Smooth muscle cell (in vitro differentiated cells): ENCODE results near the gene KLHL17. TPM values are rescaled to one million over a fixed set of nuclear protein-coding genes. Genes with fewer than 3 reads are reported as not detected.

ENCODE experiments used
- DNase-seq: peaks from one replicate; lab custom pipeline; 2025; ENCODE audit not compliant: unreplicated experiment; lab: John Stamatoyannopoulos, UW
- H2AFZ ChIP-seq: fragments of 200-600 bp; sonication (generic); 2 replicates; pipeline ENCODE4 v1.6.0; 2016; ENCODE audit warnings: antibody characterized with exemption, low read depth, mild to moderate bottlenecking
- H3F3A ChIP-seq: fragments of 200-600 bp; sonication (generic); 2 replicates; pipeline ENCODE4 v1.6.0; 2017; ENCODE audit warnings: antibody characterized with exemption, low read depth
- H3K27ac ChIP-seq: fragments of 200-600 bp; sonication (generic); 2 replicates; pipeline ENCODE4 v1.5.1; 2016; ENCODE audit warnings: low read depth, mild to moderate bottlenecking
- H3K27me3 ChIP-seq: fragments of 200-600 bp; sonication (generic); 2 replicates; pipeline ENCODE4 v1.6.1; 2016; ENCODE audit warnings: low read depth, mild to moderate bottlenecking
- H3K36me3 ChIP-seq: fragments of 200-600 bp; sonication (generic); 2 replicates; pipeline ENCODE4 v1.5.1; 2016; ENCODE audit warnings: low read depth
- H3K4me1 ChIP-seq: fragments of 200-600 bp; sonication (generic); 2 replicates; pipeline ENCODE4 v1.5.1; 2016; ENCODE audit warnings: low read depth
- H3K4me2 ChIP-seq: fragments of 200-600 bp; sonication (generic); 2 replicates; pipeline ENCODE4 v1.6.0; 2016; ENCODE audit warnings: mild to moderate bottlenecking
- H3K4me3 ChIP-seq: fragments of 200-600 bp; sonication (generic); 2 replicates; pipeline ENCODE4 v1.5.1; 2016; ENCODE audit warnings: mild to moderate bottlenecking
- H3K79me2 ChIP-seq: fragments of 200-600 bp; sonication (generic); 2 replicates; pipeline ENCODE4 v1.6.0; 2016; ENCODE audit warnings: low read depth, mild to moderate bottlenecking
- H3K9ac ChIP-seq: fragments of 200-600 bp; sonication (generic); 2 replicates; pipeline ENCODE4 v1.6.0; 2016; ENCODE audit warnings: low read depth
- H3K9me3 ChIP-seq: fragments of 200-600 bp; sonication (generic); replicated peaks from 2 replicates; pipeline ENCODE4 v1.5.1; 2016; ENCODE audit warnings: low read depth
- H4K20me1 ChIP-seq: fragments of 200-600 bp; sonication (generic); 2 replicates; pipeline ENCODE4 v1.6.0; 2016; ENCODE audit warnings: low read depth
- CTCF ChIP-seq: fragments of 200-600 bp; sonication (generic); IDR thresholded peaks from 2 replicates; pipeline ENCODE4 v1.5.1; 2017; ENCODE audit warnings: borderline replicate concordance, mild to moderate bottlenecking, antibody characterized with exemption; ENCODE audit not compliant: insufficient read depth, poor library complexity, severe bottlenecking
- WGBS: methylation state at CpG from one replicate; pipeline ENCODE4 v1.1.7; 2016; ENCODE audit warnings: low lambda C conversion rate; 5-methylcytosine and 5-hydroxymethylcytosine counted together
- polyA plus RNA-seq: library from polyadenylated mRNA; unstranded; fragments of >200 nt; fragmentation: Nextera tagmentation; extraction: Ambion mirVana; gene quantifications from 2 replicates; pipeline ENCODE4 v1.2.1, GENCODE V29; 2016
- total RNA-seq: library from RNA; depleted of rRNA; stranded (reverse); fragments of >200 nt; gene quantifications from 2 replicates; pipeline ENCODE4 v1.2.3, GENCODE V29; 2014

Gene KLHL17
- total and polyA plus RNA-seq, 2 experiments from 2014 or later, result 10.2 to 29.9 TPM

GRCh38 chr1:924656-925560 lies 35.5 kb upstream of the KLHL17 start:
- TF ChIP-seq CTCF, result no peak
- Histone ChIP-seq H3K79me2 (no peaks in the 10 kb centered on the region), H3K36me3 (no peaks in the 10 kb centered on the region), H3K4me2 (peak overlapping the region; percentile 95), H3K9ac (no peak overlapping the region), H3K9me3 (no peaks in the 10 kb centered on the region), H4K20me1 (peaks cover 55% of the 10 kb centered on the region), H3K27me3 (no peaks in the 10 kb centered on the region), H3F3A (no peaks in the 10 kb centered on the region), H3K27ac (no peak overlapping the region), H2AFZ (peak overlapping the region; percentile 59), H3K4me3 (peak overlapping the region; percentile 56), H3K4me1 (peaks cover 15% of the 10 kb centered on the region)
- WGBS, result 1% methylated on average over 66 of the region's 120 CpGs
- DNase-seq, result peak; percentile 32

- DNase-seq, result peak; percentile 32
- Histone ChIP-seq H3K4me2 (peak overlapping the region; percentile 95), H3K79me2 (no peaks in the 10 kb centered on the region), H3K27ac (no peak overlapping the region), H2AFZ (no peak overlapping the region), H3K27me3 (no peaks in the 10 kb centered on the region), H3K9ac (no peak overlapping the region), H4K20me1 (peaks cover 55% of the 10 kb centered on the region), H3K36me3 (no peaks in the 10 kb centered on the region), H3K4me1 (peaks cover 10% of the 10 kb centered on the region), H3K4me3 (peak overlapping the region; percentile 56), H3F3A (no peaks in the 10 kb centered on the region), H3K9me3 (no peaks in the 10 kb centered on the region)
- WGBS, result 14% methylated on average over 44 of the region's 65 CpGs
- no peak for TF ChIP-seq CTCF
Observed at GRCh38 chr1:925561-926421, 34.6 kb upstream of the KLHL17 start.

- H3K79me2 ChIP-seq, result no peaks in the 10 kb centered on the region
- H3K4me3 ChIP-seq, result no peak overlapping the region
- H3K4me1 ChIP-seq, result peaks cover 8% of the 10 kb centered on the region
- no peak overlapping the region for H3K4me2 ChIP-seq
- H3K27me3 ChIP-seq, result no peaks in the 10 kb centered on the region
- WGBS, result 74% methylated on average over 5 of the region's 9 CpGs
- peaks cover 56% of the 10 kb centered on the region for H4K20me1 ChIP-seq
- no peaks in the 10 kb centered on the region for H3F3A ChIP-seq
- H3K9ac ChIP-seq, result no peak overlapping the region
- H2AFZ ChIP-seq, result no peak overlapping the region
- H3K27ac ChIP-seq, result no peak overlapping the region
- no peaks in the 10 kb centered on the region for H3K36me3 ChIP-seq
- no peak for DNase-seq
- no peaks in the 10 kb centered on the region for H3K9me3 ChIP-seq
- TF ChIP-seq CTCF, result no peak
Observed at GRCh38 chr1:927234-927633, 33.1 kb upstream of the KLHL17 start.
